GM12875 (cell line): Measurements from ENCODE around the gene EZH1.
A peak's percentile ranks its signal among the peaks of the same experiment; 100 is the strongest.

Experiments
- H3K4me3 ChIP-seq: one replicate; pipeline ENCODE4 v1.5.1; 2011; ENCODE audit warnings: low read depth, low read length, control low read depth
- TF ChIP-seq, protein P1 (sequence below): IDR thresholded peaks from 2 replicates; pipeline ENCODE4 v1.5.1; 2011; ENCODE audit warnings: low read depth, mild to moderate bottlenecking, control low read depth, inconsistent platforms, low read length, moderate library complexity, borderline replicate concordance; ENCODE audit not compliant: insufficient read depth

The EZH1 gene

DNA sequence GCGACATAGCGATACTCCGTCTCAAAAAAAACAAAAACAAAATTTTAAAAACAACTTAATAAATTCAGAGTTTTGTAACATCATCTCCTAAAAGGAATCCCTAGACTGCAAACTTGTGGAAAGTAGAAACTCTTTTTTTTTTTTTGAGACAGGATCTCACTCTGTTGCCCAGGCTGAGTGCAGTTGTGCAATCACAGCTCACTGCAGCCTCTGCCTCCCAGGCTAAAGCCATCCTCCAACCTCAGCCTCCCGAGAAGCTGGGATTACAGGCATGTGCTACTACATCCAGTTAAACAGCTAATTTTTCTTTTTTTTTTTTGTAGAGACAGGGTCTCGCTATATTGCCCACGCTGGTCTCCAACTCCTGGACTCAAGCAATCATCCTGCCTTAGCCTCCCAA lies 19.7 kb downstream of the EZH1 start:
- TF ChIP-seq, protein P1, sequence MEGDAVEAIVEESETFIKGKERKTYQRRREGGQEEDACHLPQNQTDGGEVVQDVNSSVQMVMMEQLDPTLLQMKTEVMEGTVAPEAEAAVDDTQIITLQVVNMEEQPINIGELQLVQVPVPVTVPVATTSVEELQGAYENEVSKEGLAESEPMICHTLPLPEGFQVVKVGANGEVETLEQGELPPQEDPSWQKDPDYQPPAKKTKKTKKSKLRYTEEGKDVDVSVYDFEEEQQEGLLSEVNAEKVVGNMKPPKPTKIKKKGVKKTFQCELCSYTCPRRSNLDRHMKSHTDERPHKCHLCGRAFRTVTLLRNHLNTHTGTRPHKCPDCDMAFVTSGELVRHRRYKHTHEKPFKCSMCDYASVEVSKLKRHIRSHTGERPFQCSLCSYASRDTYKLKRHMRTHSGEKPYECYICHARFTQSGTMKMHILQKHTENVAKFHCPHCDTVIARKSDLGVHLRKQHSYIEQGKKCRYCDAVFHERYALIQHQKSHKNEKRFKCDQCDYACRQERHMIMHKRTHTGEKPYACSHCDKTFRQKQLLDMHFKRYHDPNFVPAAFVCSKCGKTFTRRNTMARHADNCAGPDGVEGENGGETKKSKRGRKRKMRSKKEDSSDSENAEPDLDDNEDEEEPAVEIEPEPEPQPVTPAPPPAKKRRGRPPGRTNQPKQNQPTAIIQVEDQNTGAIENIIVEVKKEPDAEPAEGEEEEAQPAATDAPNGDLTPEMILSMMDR = no peak

DNA sequence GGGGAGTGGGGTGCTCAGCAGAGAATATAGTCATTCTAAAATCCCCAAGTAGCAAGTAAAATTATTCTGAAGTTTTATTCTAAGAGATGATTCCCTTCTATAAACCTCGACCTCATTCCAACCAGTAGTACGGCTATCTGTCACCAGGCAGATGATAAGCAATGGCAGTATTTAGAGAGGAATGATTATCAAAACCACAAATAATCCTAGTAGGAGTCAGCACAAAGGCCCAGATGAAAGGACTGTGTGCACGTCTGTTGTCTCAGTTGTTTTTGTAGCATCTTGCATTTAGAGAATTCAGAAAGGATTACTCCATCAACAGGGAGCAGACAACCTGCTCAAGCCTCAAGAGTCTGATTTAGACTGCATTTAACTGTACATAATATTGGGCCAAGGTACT lies 21.2 kb downstream of the EZH1 start:
- TF ChIP-seq, protein P1 = no peak
- no peak overlapping the region for H3K4me3 ChIP-seq

More for the DNA sequence above, 19.7 kb downstream of the EZH1 start:
- H3K4me3 ChIP-seq = no peak overlapping the region

DNA sequence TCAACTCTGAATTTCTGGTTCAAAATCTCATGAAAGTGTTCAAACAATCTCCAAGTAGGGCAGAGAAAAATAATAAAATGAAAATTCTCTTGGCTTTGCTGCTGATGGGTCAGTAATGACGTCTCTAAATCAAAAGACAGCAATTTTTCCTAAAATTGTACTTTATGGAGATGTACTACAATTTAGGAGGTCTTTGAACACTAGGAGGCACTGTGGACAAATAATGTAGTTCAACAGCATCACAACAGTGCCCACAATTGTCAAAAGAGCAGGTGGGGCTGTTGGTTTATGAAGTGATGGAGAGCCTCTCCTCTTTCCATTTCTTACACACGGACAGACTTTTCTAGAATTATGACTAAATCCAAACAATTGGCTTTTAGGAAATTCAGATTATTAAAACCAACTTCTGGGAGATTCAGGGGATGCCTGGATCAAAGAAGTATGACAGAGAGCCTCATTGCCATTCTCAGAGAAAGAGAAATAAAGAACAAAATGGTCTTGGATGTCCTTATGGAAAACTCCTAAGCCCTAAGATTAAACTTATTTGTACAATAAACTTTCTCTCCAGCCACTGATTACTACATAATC lies 23.8 kb downstream of the EZH1 start:
- no peak overlapping the region for H3K4me3 ChIP-seq
- TF ChIP-seq, protein P1 = peak; percentile 50; the same call in 1 of the 2 replicates

DNA sequence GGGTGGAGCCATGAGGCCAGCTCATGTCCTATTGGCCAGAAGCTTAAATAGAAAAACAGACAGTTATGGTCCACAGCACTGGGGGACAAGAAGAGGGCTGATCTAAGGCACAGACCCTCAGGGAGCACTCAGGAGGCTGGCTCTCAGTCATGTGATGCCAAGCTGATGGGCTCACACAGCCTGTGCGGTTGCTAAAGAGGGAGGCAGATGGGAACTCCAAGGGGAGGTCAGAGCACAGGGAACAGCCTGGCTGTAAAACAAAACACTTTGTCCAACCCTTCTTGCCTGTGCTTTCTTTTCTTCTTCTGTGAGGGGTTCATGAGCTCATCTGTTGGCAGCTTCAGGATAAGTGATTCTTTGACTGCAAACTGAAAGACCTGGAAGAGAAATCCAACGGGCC lies 35.3 kb downstream of the EZH1 start:
- no peak overlapping the region for H3K4me3 ChIP-seq
- TF ChIP-seq, protein P1 = no peak

DNA sequence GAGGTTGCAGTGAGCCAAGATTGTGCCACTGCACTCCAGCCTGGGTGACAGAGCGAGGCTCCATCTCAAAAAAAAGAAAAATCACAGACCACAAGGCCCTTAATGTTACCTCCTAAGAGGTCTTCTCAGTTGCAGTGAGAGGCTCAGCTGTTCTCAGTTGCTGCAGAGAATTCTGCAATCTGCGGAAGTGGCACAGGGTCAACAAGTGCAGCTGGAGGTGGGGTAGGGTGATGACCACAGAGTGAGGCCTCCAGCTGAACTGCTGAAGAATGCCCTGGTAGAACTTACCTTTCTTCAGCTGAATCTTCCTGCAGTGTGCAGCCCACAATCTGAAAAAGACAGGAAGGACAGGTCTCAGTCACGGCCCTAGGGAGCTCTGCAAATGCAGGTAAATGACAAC lies 36.3 kb downstream of the EZH1 start:
- no peak overlapping the region for H3K4me3 ChIP-seq
- TF ChIP-seq, protein P1 = no peak

DNA sequence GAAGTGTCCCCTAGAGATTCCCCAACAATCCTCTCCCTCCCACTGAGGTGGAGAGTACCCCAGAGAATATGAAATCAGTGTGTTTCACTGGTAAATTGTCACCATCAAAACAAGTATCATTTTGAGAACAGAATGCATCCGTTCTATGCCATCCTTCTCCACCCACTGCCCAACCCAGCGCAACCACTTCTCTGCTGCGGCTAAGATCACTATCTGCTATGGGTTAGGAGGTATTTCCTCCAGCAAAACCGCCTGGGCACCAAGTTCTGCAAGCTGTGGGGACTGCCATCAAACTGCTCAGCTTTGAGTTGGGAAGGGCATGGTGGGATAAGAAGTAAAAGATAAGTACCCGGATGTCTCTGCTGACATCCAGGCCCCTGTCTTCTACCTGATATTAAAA lies 38.1 kb downstream of the EZH1 start:
- TF ChIP-seq, protein P1 = no peak

DNA sequence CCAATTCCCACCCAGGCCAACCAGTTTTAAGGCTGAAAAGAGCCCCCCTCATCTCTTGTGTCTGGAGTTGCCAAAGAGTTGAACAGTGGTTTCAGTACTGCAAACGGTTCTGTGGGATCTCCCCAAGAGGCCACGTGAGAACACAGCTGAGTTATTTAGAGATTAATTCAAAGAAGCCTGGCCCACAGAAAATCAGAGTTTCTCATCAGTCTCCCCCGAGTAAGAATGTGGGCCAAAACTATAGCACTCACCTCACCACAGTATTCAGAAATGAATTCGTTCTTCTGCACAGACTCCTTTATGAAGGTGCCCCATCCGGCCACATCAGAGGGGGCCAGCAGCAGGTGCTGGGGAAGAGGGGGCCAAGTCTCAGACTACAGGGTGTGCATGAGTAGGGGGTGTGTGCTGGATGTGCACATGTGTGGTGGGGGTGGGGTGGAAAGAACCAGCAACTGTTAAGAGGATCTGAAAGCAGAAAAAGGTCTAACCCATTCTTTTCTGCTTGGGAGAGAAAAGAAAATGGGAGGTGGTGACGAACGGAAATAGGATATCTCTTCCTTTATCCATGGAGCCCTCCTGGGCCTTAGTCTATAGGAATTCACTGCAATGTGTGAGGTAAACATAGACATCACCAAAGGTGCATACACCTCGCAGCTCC lies 39.9 kb downstream of the EZH1 start:
- TF ChIP-seq, protein P1 = no peak
- no peak overlapping the region for H3K4me3 ChIP-seq

More for the DNA sequence above, 38.1 kb downstream of the EZH1 start:
- no peak overlapping the region for H3K4me3 ChIP-seq
